ENCODE measurements around the gene RANBP3. TPM values are rescaled to one million over a fixed set of nuclear protein-coding genes. Genes with fewer than 3 reads are reported as not detected.

The RANBP3 gene
- total and polyA plus RNA-seq, 2 of the 8 experiments (the other 6 are each of a cell fraction or from before 2014, with no cell fraction given), result 95.4 to 122 TPM

- Histone ChIP-seq H3K4ac (replicated peaks; ENCODE audit: insufficient read length, low read depth, low read length) (no peak overlapping the region), H3K18ac (ENCODE audit: extremely low read depth, low read length) (no peak overlapping the region), H4K8ac (ENCODE audit: extremely low read depth, insufficient read depth, low read length) (no peak overlapping the region), H3K27me3 (replicated peaks in 1 of 4; ENCODE audit: control insufficient read depth in 3 of 4, extremely low read depth in 1 of 4, insufficient read depth in 3 of 4, low read length in 3 of 4) (no peaks in the 10 kb centered on the region), H2BK12ac (ENCODE audit: low read depth, low read length) (no peak overlapping the region), H2BK5ac (ENCODE audit: low read depth, low read length) (no peak overlapping the region), H2BK20ac (ENCODE audit: low read length) (no peak overlapping the region), H2AFZ (ENCODE audit: low read length) (no peak overlapping the region), H4K5ac (ENCODE audit: insufficient read length, low read depth, low read length) (no peak overlapping the region), H3K79me1 (ENCODE audit: low read depth, low read length) (peaks cover 27% of the 10 kb centered on the region), H3K56ac (replicated peaks; ENCODE audit: insufficient read length, low read depth, low read length) (no peak overlapping the region), H3K23ac (ENCODE audit: insufficient read length) (no peak overlapping the region), H4K91ac (replicated peaks; ENCODE audit: insufficient read length, low read length) (no peak overlapping the region), H2BK120ac (replicated peaks; ENCODE audit: low read depth, low read length) (no peak overlapping the region), H2AK5ac (ENCODE audit: low read depth, low read length) (no peak overlapping the region), H3K4me1 (replicated peaks in 1 of 4; ENCODE audit: control insufficient read depth in 3 of 4, insufficient read depth in 4 of 4, low read length in 3 of 4) (no peaks in the 10 kb centered on the region; a peak in 1 of 7 replicates), H3K4me2 (ENCODE audit: insufficient read depth in 1 of 2, low read depth in 2 of 2, low read length in 2 of 2) (no peak overlapping the region), H3K79me2 (ENCODE audit: control insufficient read depth in 1 of 2, insufficient read depth in 2 of 2, low read length in 2 of 2) (peaks cover 0 to 42% of the 10 kb centered on the region in 2 experiments; a peak in 2 of 4 replicates), H3K9me3 (ENCODE audit: insufficient read depth in 2 of 2, low read depth in 1 of 2, low read length in 1 of 2) (no peaks in the 10 kb centered on the region), H2BK15ac (ENCODE audit: low read length) (no peak overlapping the region), H3K27ac (ENCODE audit: low read depth, low read length) (no peak overlapping the region), H3K23me2 (ENCODE audit: low read depth, low read length) (no peaks in the 10 kb centered on the region), H3K14ac (ENCODE audit: insufficient read length) (no peak overlapping the region), H4K20me1 (replicated peaks in 1 of 2; ENCODE audit: control insufficient read depth in 1 of 2, insufficient read depth in 2 of 2, low read length in 2 of 2) (peaks cover 23 to 25% of the 10 kb centered on the region in 2 experiments), H3K4me3 (ENCODE audit: extremely low read depth in 1 of 4, insufficient read depth in 2 of 4, low read depth in 3 of 4, low read length in 4 of 4) (no peak overlapping the region), H3K36me3 (ENCODE audit: control insufficient read depth in 2 of 4, insufficient read depth in 4 of 4, low read length in 3 of 4) (peaks cover 0 to 32% (median 9%) of the 10 kb centered on the region in 4 experiments; a peak in 5 of 8 replicates), H3K9ac (replicated peaks in 1 of 4; ENCODE audit: extremely low read depth in 1 of 4, low read depth in 3 of 4, low read length in 3 of 4) (no peak overlapping the region)
- POLR2A ChIA-PET (ENCODE audit: partially characterized antibody), result no interaction called here
- FAIRE-seq, result no peak
- DNase-seq (ENCODE audit: low read depth in 1 of 2, low spot score in 2 of 2), result no peak
- WGBS, 2 experiments (ENCODE audit: extremely low coverage in 1 of 2, insufficient coverage in 1 of 2, insufficient read length in 1 of 2, insufficient replicate concordance in 2 of 2, low coverage in 1 of 2, low lambda C conversion rate in 2 of 2, missing lambda C conversion rate in 1 of 2), result 91% methylated on average over 21 of the region's 21 CpGs; no CpG with 5 or more reads in 1 of the 2 experiments
- CTCF ChIA-PET (ENCODE audit: partially characterized antibody), result interaction anchor here (0.6 to 3.0 kb wide), 4 partner anchors 16 to 136 kb away, joined by 3 to 12 read pairs (median 3); no protein-coding TSS in a partner anchor
- TF ChIP-seq POU5F1 (IDR thresholded peaks at IDR 0.05; ENCODE audit: low read depth, low read length) (no peak), SP1 (IDR thresholded peaks at IDR 0.05; ENCODE audit: low read depth, low read length) (no peak), TBP (IDR thresholded peaks at IDR 0.05; ENCODE audit: low read depth, low read length) (no peak), EP300 (IDR thresholded peaks at IDR 0.05; ENCODE audit: borderline replicate concordance in 1 of 2, low read depth in 2 of 2, low read length in 2 of 2) (no peak), GABPA (IDR thresholded peaks at IDR 0.05; ENCODE audit: borderline replicate concordance, insufficient read depth, low read length) (no peak), CTBP2 (IDR thresholded peaks at IDR 0.05; ENCODE audit: borderline replicate concordance, insufficient read depth, insufficient read length, low read length) (no peak), POLR2AphosphoS5 (IDR thresholded peaks at IDR 0.05; ENCODE audit: low read depth, low read length) (no peak), CHD1 (IDR thresholded peaks at IDR 0.05; ENCODE audit: low read depth, low read length) (no peak), MAFK (IDR thresholded peaks at IDR 0.05; ENCODE audit: low read depth, low read length) (no peak)
Measured at GRCh38 chr19:5940260-5941208, 37.4 kb downstream of the RANBP3 start.

Data from H1 (cell line).